H9 (cell line): ENCODE results near the gene KCNIP4. TPM values are rescaled to one million over a fixed set of nuclear protein-coding genes. Genes with fewer than 3 reads are reported as not detected.

Experiments
- DNase-seq: peaks from one replicate; pipeline ENCODE4 v3.0.0-alpha.2; 2017
- H2AFZ ChIP-seq: one replicate; pipeline ENCODE4 v1.6.1; 2013; ENCODE audit warnings: mild to moderate bottlenecking, low read length, control low read depth, moderate library complexity
- H2AK5ac ChIP-seq: 2 replicates; pipeline ENCODE4 v1.6.1; 2013; ENCODE audit warnings: low read length, control low read depth, mixed read lengths; ENCODE audit not compliant: insufficient read length
- H2BK120ac ChIP-seq: one replicate; pipeline ENCODE4 v1.6.1; 2013; ENCODE audit warnings: low read depth, mild to moderate bottlenecking, low read length, control low read depth, inconsistent platforms; ENCODE audit not compliant: poor library complexity, severe bottlenecking
- H2BK12ac ChIP-seq: 2 replicates; pipeline ENCODE4 v1.6.1; 2013; ENCODE audit warnings: low read length, control low read depth, mixed read lengths, low read depth; ENCODE audit not compliant: insufficient read length
- H2BK15ac ChIP-seq: 2 replicates; pipeline ENCODE4 v1.6.1; 2013; ENCODE audit warnings: low read depth, low read length, control low read depth
- H2BK20ac ChIP-seq: one replicate; pipeline ENCODE4 v1.6.1; 2013; ENCODE audit warnings: low read depth, mild to moderate bottlenecking, low read length, control low read depth, inconsistent platforms; ENCODE audit not compliant: poor library complexity, severe bottlenecking
- H2BK5ac ChIP-seq: 2 replicates; pipeline ENCODE4 v1.6.1; 2013; ENCODE audit warnings: low read length, control low read depth, mixed read lengths; ENCODE audit not compliant: insufficient read length
- H3K14ac ChIP-seq: 2 replicates; pipeline ENCODE4 v1.6.1; 2013; ENCODE audit warnings: low read length, control low read depth; ENCODE audit not compliant: insufficient read depth
- H3K18ac ChIP-seq: 2 replicates; pipeline ENCODE4 v1.6.1; 2013; ENCODE audit warnings: low read depth, mild to moderate bottlenecking, mixed read lengths, low read length, control low read depth; ENCODE audit not compliant: insufficient read length
- H3K23ac ChIP-seq: 2 replicates; pipeline ENCODE4 v1.6.1; 2013; ENCODE audit warnings: low read length, control low read depth, mixed read lengths, low read depth; ENCODE audit not compliant: insufficient read length
- H3K23me2 ChIP-seq: 2 replicates; pipeline ENCODE4 v1.6.1; 2013; ENCODE audit warnings: low read depth, mild to moderate bottlenecking, mixed read lengths, low read length, control low read depth; ENCODE audit not compliant: insufficient read length, poor library complexity, severe bottlenecking
- H3K27ac ChIP-seq: 2 replicates; pipeline ENCODE4 v1.5.1; 2013; ENCODE audit warnings: low read length, control low read depth, mixed read lengths, low read depth; ENCODE audit not compliant: insufficient read length
- H3K27me3 ChIP-seq: 2 replicates; pipeline ENCODE4 v1.6.1; 2013; ENCODE audit warnings: low read length, control low read depth, inconsistent platforms; ENCODE audit not compliant: insufficient read depth
- H3K4ac ChIP-seq: 2 replicates; pipeline ENCODE4 v1.6.1; 2013; ENCODE audit warnings: low read depth, mild to moderate bottlenecking, control low read depth, inconsistent platforms, low read length, moderate library complexity
- H3K4me1 ChIP-seq: 2 replicates; pipeline ENCODE4 v1.6.1; 2013; ENCODE audit warnings: low read length, control low read depth, inconsistent platforms; ENCODE audit not compliant: insufficient read depth
- H3K4me2 ChIP-seq: 2 replicates; pipeline ENCODE4 v1.6.1; 2013; ENCODE audit warnings: low read length, control low read depth, mixed read lengths; ENCODE audit not compliant: insufficient read length, insufficient read depth
- H3K56ac ChIP-seq: 2 replicates; pipeline ENCODE4 v1.6.1; 2013; ENCODE audit warnings: low read depth, mild to moderate bottlenecking, mixed read lengths, low read length, control low read depth; ENCODE audit not compliant: insufficient read length
- H3K79me1 ChIP-seq: 2 replicates; pipeline ENCODE4 v1.6.1; 2013; ENCODE audit warnings: low read depth, mild to moderate bottlenecking, moderate library complexity, low read length, control low read depth, inconsistent platforms; ENCODE audit not compliant: insufficient read depth, poor library complexity, severe bottlenecking
- H3K79me2 ChIP-seq: 2 replicates; pipeline ENCODE4 v1.6.1; 2013; ENCODE audit warnings: low read length, control low read depth, inconsistent platforms; ENCODE audit not compliant: insufficient read depth
- H3K9ac ChIP-seq: 2 replicates; pipeline ENCODE4 v1.6.1; 2013; ENCODE audit warnings: low read length, control low read depth, mixed read lengths; ENCODE audit not compliant: insufficient read length; ENCODE audit errors: extremely low read depth
- H3K9me3 ChIP-seq: one replicate; pipeline ENCODE4 v1.6.1; 2013; ENCODE audit warnings: low read depth, low read length, inconsistent platforms; ENCODE audit not compliant: control insufficient read depth
- H3T11ph ChIP-seq: one replicate; pipeline ENCODE4 v1.6.1; 2013; ENCODE audit warnings: mild to moderate bottlenecking, low read length, control low read depth, inconsistent platforms
- H4K20me1 ChIP-seq: one replicate; pipeline ENCODE4 v1.6.1; 2013; ENCODE audit not compliant: control insufficient read depth, insufficient read length, insufficient read depth
- H4K5ac ChIP-seq: 2 replicates; pipeline ENCODE4 v1.6.1; 2013; ENCODE audit warnings: low read depth, mild to moderate bottlenecking, mixed read lengths, low read length, control low read depth; ENCODE audit not compliant: insufficient read length
- H4K8ac ChIP-seq: replicated peaks from 2 replicates; pipeline ENCODE4 v1.6.1; 2013; ENCODE audit warnings: low read length, control low read depth, mixed read lengths, low read depth; ENCODE audit not compliant: insufficient read length
- H4K91ac ChIP-seq: 2 replicates; pipeline ENCODE4 v1.6.1; 2013; ENCODE audit warnings: low read depth, mild to moderate bottlenecking, moderate library complexity, mixed read lengths, low read length, control low read depth; ENCODE audit not compliant: insufficient read length
- H3K27ac Mint-ChIP-seq, 3 experiments: 2 replicates in 2 of 3; 3 replicates in 1 of 3; pipeline ENCODE4 v1.8.0; 2020 to 2021; ENCODE audit warnings: mixed read lengths in 3 of 3, mild to moderate bottlenecking in 1 of 3, moderate library complexity in 1 of 3
- H3K27me3 Mint-ChIP-seq: 2 replicates; pipeline ENCODE4 v1.8.0; 2021; ENCODE audit warnings: low read depth, mild to moderate bottlenecking, moderate library complexity, mixed read lengths
- H3K36me3 Mint-ChIP-seq, 3 experiments: 2 replicates in 2 of 3; 3 replicates in 1 of 3; pipeline ENCODE4 v1.8.0; 2020 to 2021; ENCODE audit warnings: low read depth in 3 of 3, mixed read lengths in 3 of 3; ENCODE audit not compliant: insufficient read depth in 1 of 3
- H3K4me1 Mint-ChIP-seq, 2 experiments: 2 replicates each; pipeline ENCODE4 v1.8.0; 2020; ENCODE audit warnings: mixed read lengths in 2 of 2
- H3K4me3 Mint-ChIP-seq, 2 experiments: 2 replicates in 1 of 2; 3 replicates in 1 of 2; pipeline ENCODE4 v1.8.0; 2020 to 2021; ENCODE audit warnings: mild to moderate bottlenecking in 2 of 2, mixed read lengths in 2 of 2, moderate library complexity in 1 of 2
- H3K9me3 Mint-ChIP-seq, 2 experiments: 2 replicates in 1 of 2; 3 replicates in 1 of 2; pipeline ENCODE4 v1.8.0; 2020; ENCODE audit warnings: mild to moderate bottlenecking in 2 of 2, mixed read lengths in 2 of 2, moderate library complexity in 1 of 2
- CTCF ChIP-seq: fragments of 200-600 bp; sonication (generic); conservative IDR thresholded peaks from 3 replicates; pipeline ENCODE4 v1.8.0; 2021; ENCODE audit warnings: antibody characterized with exemption, mild to moderate bottlenecking
- whole genome bisulfite sequencing: extraction: QIAGEN DNeasy Blood & Tissue Kit; methylation state at CpG from one replicate; pipeline ENCODE4 v1.1.7; 2013; ENCODE audit warnings: missing lambda C conversion rate, low lambda C conversion rate, mixed read lengths; ENCODE audit not compliant: insufficient read length; ENCODE audit errors: extremely low coverage; 5-methylcytosine and 5-hydroxymethylcytosine counted together
- total RNA-seq: library from RNA; stranded (reverse); gene quantifications from 2 replicates; pipeline ENCODE4 v1.2.1, GENCODE V29; 2021

The KCNIP4 gene
- total RNA-seq, 1 experiment from 2014 or later = not detected

DNA sequence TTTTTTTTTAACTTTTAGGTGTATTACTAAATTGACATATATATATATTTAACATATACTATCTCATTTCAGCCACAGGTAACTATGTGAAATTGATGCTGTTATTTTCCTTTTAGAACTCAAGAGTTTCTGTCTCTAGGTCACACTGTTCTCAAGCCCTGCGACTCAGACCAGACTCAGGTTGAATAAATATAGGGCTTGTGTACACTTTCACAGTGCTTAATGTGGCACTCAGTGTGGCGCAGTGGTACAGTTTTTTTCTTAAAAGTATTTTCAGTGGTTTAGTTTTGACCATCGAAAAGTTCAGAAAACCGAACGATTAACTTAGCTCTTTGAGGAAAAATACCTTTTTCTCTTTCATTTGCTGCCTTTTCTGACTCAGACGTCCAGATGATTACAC is 1223.7 kb downstream of the KCNIP4 start:
- H3K27ac ChIP-seq = no peak overlapping the region
- Mint-ChIP-seq H3K4me3 (no peak overlapping the region), H3K36me3 (peaks cover 37 to 46% (median 46%) of the 10 kb centered on the region in 3 experiments), H3K4me1 (peaks cover 28 to 29% of the 10 kb centered on the region in 2 experiments), H3K27ac (no peak overlapping the region), H3K27me3 (no peaks in the 10 kb centered on the region; the same call in 1 of the 2 replicates), H3K9me3 (peaks cover 31 to 34% of the 10 kb centered on the region in 2 experiments)
- H2AK5ac ChIP-seq = no peak overlapping the region
- H3K18ac ChIP-seq = no peak overlapping the region
- H3K4me2 ChIP-seq = no peak overlapping the region
- H2BK20ac ChIP-seq = no peak overlapping the region
- no peaks in the 10 kb centered on the region; the same call in 1 of the 2 replicates for H3K79me2 ChIP-seq
- H3K79me1 ChIP-seq = no peaks in the 10 kb centered on the region
- no peak overlapping the region for H4K91ac ChIP-seq
- H3K4me1 ChIP-seq = peaks cover 4% of the 10 kb centered on the region; the same call in 1 of the 2 replicates
- H3K14ac ChIP-seq = no peak overlapping the region
- H4K20me1 ChIP-seq = no peaks in the 10 kb centered on the region
- DNase-seq = no peak
- no peak overlapping the region for H4K5ac ChIP-seq
- H4K8ac ChIP-seq = no peak overlapping the region
- no CpG with 5 or more reads among the region's 6 CpGs for WGBS
- H3K9ac ChIP-seq = no peak overlapping the region
- no peak overlapping the region for H2BK120ac ChIP-seq
- H2BK5ac ChIP-seq = no peak overlapping the region
- no peak overlapping the region for H2AFZ ChIP-seq
- no peaks in the 10 kb centered on the region for H3K27me3 ChIP-seq
- no peak overlapping the region for H2BK15ac ChIP-seq
- H3K9me3 ChIP-seq = no peaks in the 10 kb centered on the region
- no peak overlapping the region for H2BK12ac ChIP-seq
- no peak overlapping the region for H3K56ac ChIP-seq
- no peak overlapping the region for H3T11ph ChIP-seq
- no peak for TF ChIP-seq CTCF
- no peak overlapping the region for H3K4ac ChIP-seq
- no peaks in the 10 kb centered on the region for H3K23me2 ChIP-seq
- no peak overlapping the region for H3K23ac ChIP-seq
